HG03025 (cell line): Measurements from ENCODE around the gene VDR.
A peak's percentile ranks its signal among the peaks of the same experiment; 100 is the strongest.

Experiments used
- ATAC-seq: cut with Tn5 transposase; IDR thresholded peaks from one replicate; pipeline ENCODE4 v1.9.1; 2021; ENCODE audit warnings: mild to moderate bottlenecking, moderate library complexity; ENCODE audit not compliant: unreplicated experiment, low FRiP score

VDR gene

GRCh38 chr12:47904713-47905709 is at the start of gene VDR:
Gene VDR, minus strand, starts transcription at chr12:47904994. Its CDS starts 25,881 bp downstream, at chr12:47879113.
- peak; percentile 77 for ATAC-seq

GRCh38 chr12:47954058-47954457 is 49.3 kb upstream of the VDR start:
- ATAC-seq, result no peak

- no peak for ATAC-seq
Observed at GRCh38 chr12:47950856-47951468, 46.2 kb upstream of the VDR start.

DNA sequence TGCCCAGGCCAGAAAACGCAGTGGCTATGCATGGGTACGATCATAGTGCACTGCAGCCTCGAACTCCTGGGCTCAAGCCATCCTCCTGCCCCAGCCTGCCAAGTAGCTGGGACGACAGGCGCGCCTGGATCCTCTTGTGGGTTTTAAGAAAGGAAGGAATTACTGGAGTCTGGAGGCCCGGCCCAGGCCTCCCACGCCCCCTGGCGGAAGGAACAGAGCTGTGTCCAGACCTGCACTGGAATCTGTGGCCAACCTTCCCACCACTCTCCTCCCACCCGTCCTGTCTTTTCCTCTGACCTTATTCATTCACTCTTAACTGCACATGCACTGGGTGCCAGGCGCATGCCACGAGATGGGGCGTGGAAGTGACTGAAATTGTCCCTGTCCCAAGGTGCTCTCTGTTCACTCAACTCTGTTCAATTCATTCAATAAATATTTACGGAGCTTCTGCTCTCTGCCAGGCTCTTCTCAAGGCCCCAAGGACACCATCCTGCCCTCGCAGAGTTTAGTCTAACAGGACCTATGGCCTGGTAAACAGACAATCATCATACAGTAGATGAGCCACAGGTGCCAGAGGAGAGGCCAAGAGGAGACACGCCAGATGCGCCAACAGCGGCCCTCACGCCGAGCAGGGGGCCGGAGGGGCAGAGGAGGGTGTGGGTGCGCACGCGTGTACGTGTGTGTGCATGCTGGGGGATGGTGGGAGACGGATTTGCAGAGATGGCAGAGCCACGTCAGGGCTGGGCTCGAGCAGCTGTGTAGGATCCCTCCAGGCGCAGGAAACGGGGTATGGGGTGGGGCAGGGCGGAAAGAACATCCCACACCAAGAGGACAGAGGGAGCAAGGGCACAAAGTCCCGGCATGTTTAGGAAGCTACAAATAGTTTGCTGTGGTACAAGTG is 44.9 kb upstream of the VDR start:
- no peak for ATAC-seq

- no peak for ATAC-seq
Observed at GRCh38 chr12:47947341-47947740, 42.5 kb upstream of the VDR start.

DNA sequence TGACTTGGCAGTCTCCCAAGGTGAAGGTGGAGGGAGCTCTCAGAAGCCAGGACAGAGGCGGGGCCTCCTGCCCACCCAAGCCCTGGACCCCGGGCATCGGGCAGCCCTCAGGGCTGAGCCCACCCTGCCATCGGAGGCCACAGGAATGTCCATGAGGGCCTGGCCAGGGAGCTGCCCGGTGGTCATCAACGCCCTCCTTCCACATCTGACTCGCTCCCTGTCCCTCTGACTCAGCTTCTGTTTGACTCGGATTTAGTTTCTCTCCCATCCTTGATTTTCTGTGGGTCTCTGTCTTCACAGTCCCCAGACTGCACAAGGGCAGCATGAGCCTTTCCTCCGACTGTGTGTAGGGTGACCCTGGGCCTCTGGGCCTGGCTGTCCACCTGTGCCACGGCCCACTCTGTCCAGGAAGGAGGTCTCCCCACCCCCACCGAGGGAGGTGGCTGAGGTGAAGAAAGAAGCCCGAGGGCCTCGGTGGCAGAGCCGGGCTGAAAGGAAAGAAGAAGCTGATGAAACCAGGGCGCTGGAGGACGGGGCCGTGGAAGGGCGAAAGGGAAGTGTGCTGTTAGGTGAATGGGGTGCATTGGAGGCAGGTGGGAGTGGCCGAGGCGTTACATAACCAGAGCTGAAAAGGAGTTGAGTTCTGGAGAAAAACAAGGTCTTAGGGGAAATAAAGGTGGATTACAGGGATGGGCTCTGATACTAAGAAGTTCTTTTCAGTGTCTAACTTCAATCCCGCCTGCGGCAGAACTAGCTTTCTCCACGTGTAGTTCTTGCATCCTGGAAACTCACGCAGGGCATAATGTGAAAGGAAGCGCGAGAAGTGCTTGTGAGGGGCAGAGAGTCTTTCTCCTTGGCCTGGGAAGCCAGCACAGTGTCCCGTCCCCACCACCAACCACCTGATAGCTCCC is 41.9 kb upstream of the VDR start:
- ATAC-seq, result no peak

GRCh38 chr12:47945341-47945728 is 40.5 kb upstream of the VDR start:
- no peak for ATAC-seq

DNA sequence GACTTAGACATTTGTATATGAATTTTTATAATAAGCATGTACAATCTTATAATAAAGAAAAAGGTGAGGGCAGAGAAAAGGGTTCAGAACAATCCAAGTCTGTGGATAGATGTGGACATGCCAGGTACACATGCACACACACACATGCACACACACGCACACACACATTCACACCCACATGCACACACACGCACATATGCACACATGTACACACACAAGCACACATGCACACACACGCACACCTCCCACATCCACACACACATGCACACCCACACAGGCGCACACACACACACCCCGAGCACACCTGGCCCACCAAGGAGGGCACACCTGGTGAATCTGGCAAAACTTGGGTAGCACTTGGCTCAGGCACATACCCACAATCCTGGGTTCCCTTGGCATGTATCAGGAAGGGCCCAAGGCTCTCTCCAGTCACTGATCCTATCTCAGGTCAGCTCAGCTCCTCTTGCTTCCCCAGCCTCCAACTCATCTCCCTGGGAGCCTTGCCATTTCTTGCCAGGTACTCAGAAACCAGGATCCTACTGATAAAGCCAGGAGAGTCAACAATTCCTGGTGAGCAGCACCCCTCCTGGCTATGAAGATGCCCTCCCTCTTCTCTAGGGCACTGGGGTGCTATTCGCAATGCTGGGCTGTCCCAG is 40.0 kb upstream of the VDR start:
- ATAC-seq, result no peak

DNA sequence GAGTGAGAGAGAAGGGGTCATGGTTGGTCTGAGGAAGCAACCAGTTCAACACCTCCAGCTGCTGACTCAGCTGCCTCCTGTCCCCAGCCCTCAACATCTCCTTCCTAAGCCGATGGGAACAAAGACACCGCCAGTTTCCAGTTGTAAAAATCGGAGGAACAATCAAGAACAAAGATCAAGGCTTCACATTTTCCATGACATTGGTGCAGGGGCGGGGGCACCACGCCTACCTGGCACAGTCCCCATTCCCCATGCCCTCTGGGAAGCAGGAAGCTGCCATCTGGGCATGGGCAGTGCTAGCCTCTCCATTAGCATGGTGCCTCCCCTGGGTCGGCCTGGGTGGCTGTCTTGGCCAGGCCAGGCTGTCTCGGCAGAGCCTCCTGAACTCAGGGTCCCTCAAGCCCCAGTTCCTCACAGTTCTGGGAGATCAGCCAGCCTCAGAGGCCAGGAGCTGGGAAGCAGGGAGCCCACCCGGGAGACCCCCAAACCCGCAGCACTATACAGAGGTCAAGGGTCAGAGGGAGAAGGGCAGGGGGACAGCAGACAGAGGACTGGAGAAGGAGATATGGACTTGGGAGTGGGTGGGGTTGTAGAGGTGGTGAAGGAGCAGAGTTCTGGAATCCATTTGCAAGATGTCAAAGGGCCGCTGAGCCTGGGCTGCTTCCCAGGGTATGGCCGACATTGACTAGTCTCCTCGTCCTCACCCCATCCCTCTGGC is 39.0 kb upstream of the VDR start:
- no peak for ATAC-seq

DNA sequence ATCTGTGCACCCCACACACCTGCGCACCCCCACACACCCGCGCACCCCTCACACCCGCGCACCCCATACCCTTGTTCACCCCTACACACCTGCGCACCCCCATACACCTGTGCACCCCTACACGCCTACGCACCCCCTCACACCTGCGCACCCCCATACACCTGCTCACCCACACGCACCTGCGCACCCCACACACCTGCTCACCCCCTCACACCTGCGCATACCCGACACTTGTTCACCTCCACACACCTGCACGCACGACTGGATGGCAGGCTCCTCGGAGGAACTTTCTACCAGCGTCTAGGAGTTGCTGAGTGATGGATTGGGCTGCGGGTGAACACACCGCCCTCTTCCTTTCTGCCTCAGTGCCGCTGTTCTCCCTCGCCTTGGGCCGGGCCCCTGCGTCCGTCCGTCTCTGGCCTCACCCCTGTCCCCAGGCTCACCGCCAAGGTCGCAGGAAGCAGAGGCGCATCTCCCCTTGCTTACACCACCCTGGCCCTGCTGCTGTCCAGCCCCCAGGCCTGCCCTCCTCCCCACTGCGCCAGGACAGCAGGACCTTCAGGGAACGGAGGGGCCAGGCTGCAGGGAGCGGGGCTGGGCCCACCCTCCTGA is 37.9 kb upstream of the VDR start:
- ATAC-seq, result no peak

- no peak for ATAC-seq
Observed at GRCh38 chr12:47941871-47942613, 37.2 kb upstream of the VDR start.

DNA sequence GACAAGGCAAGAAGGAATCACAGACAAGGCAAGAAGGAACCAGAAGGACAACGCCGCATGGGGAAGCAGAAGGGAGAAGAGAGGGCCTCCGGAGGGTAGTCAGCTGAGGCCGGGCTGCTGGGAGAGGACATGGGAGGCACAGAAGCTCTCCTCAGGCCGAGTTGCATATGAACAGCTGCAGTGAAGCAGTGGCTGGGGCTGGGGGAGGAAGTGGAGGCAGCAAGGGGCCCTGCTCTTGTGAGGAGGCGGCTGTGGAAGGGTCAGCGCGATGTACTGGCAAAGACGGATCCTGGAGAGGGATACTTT is 36.6 kb upstream of the VDR start:
- ATAC-seq, result no peak

DNA sequence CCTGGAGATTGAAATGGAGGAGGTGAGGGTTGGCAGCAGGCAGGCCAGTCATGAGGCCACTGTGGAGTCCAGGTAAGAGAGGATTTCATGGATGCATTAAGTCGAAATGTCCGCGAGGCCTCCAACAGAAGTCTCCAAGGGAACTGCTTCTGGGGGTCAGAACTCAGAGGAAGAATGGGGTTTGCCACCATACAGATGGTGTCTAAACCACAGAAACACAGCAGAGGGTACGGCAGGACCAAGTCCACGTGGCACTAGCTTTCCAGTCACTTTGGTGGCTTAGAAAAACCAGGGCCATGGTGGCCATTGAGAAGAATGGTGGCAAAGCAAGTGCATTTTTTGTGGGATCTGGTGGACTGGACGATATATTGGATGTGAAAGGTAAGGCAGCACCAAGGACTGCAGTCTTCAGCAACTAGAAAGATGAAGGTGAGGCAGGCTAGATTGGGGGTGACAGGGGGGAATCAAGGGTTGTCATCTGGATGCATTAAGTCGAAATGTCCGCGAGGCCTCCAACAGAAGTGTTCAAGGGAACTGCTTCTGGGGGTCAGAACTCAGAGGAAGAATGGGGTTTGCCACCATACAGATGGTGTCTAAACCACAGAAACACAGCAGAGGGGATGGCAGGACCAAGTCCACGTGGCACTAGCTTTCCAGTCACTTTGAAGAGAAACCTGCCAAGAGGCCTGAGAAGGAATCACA is 36.1 kb upstream of the VDR start:
- ATAC-seq, result no peak

GRCh38 chr12:47939009-47939601 is 34.3 kb upstream of the VDR start:
- ATAC-seq, result no peak

GRCh38 chr12:47938594-47938993 is 33.8 kb upstream of the VDR start:
- ATAC-seq, result no peak

- no peak for ATAC-seq
Observed at GRCh38 chr12:47938093-47938492, 33.3 kb upstream of the VDR start.

DNA sequence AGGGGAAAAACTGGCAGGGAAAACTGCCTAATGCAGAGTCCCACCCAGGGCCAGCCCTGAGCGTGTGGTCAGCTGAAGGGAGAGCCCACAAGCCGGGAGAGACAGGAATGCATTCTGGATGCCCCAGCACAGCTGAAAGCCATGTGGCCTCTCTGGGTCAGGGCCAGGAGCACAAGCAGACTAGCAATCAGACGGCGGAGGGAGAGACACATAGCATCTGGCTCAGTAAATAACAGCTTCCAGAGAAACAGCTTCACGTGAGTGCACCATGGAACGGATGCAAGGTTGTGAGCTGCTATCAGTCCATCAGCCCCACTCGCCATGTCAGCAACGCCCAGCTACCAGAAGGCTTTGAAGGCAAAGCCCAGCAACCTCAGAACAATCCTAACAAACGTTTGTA is 30.4 kb upstream of the VDR start:
- no peak for ATAC-seq
